Testis (tissue), 3 donors: ENCODE measurements around the gene TVP23A. TPM values are rescaled to one million over a fixed set of nuclear protein-coding genes. Genes with fewer than 3 reads are reported as not detected.

Source experiments
- DNase-seq: peaks from one replicate; pipeline ENCODE4 v3.0.0-alpha.2; 2019
- H3K27ac ChIP-seq, 2 donors: fragments of 200-600 bp; sonication (generic); one replicate each; pipeline ENCODE4 v1.5.1; 2019
- H3K27me3 ChIP-seq: fragments of 200-600 bp; sonication (generic); one replicate; pipeline ENCODE4 v1.5.1; 2019
- H3K36me3 ChIP-seq: fragments of 200-600 bp; sonication (generic); one replicate; pipeline ENCODE4 v1.5.1; 2017; ENCODE audit warnings: low read depth; ENCODE audit errors: missing control alignments
- H3K4me1 ChIP-seq: fragments of 200-600 bp; sonication (generic); one replicate; pipeline ENCODE4 v1.5.1; 2019
- H3K4me3 ChIP-seq, 2 donors: fragments of 200-600 bp; sonication (generic); one replicate each; pipeline ENCODE4 v1.5.1; 2017 to 2019
- H3K9me3 ChIP-seq: fragments of 200-600 bp; sonication (generic); one replicate; pipeline ENCODE4 v1.5.1; 2017
- POLR2A ChIP-seq: fragments of 450-650 bp; IDR thresholded peaks from one replicate; pipeline ENCODE4 v1.6.1; 2017; ENCODE audit warnings: antibody characterized with exemption, mild to moderate bottlenecking, moderate library complexity
- WGBS, 2 donors: methylation state at CpG; one replicate each; pipeline ENCODE4 v1.1.5; 2018; 5-methylcytosine and 5-hydroxymethylcytosine counted together
- intact Hi-C: fragments of 100-400 bp; cut with DNase I; formaldehyde crosslinking; loops from one replicate; pipeline ENCODE4 v1.15.1; 2023; ENCODE audit warnings: low total_unique reads
- polyA plus RNA-seq: library from polyadenylated mRNA; stranded (reverse); fragments of 350-450 nt; fragmentation: Illumina TruSeq; extraction: RNeasy Lipid Tissue Mini Kit (QIAGEN cat#74804); gene quantifications from one replicate; pipeline ENCODE4 v1.2.3, GENCODE V29; 2014; ENCODE audit warnings: low read depth, low replicate concordance; ENCODE audit not compliant: insufficient read depth
- total RNA-seq, 2 donors: library from RNA; depleted of rRNA; stranded (reverse); fragments of >200 nt; gene quantifications; one replicate each; pipeline ENCODE4 v1.2.3, GENCODE V29; 2016
- TF ChIP-seq, protein P1 (sequence below), 3 experiments: fragments of 450-650 bp in 2 of 3; fragments of 200-600 bp in 1 of 3; sonication (generic) in 1 of 3; IDR thresholded peaks; one replicate each; pipeline ENCODE4 v1.5.1; 2016 to 2019; ENCODE audit warnings: antibody characterized with exemption in 3 of 3, mild to moderate bottlenecking in 2 of 3, moderate library complexity in 1 of 3

TVP23A gene
- total and polyA plus RNA-seq, 3 donors from 2014 or later = 1.7 to 4.2 (median 3.5) TPM

DNA sequence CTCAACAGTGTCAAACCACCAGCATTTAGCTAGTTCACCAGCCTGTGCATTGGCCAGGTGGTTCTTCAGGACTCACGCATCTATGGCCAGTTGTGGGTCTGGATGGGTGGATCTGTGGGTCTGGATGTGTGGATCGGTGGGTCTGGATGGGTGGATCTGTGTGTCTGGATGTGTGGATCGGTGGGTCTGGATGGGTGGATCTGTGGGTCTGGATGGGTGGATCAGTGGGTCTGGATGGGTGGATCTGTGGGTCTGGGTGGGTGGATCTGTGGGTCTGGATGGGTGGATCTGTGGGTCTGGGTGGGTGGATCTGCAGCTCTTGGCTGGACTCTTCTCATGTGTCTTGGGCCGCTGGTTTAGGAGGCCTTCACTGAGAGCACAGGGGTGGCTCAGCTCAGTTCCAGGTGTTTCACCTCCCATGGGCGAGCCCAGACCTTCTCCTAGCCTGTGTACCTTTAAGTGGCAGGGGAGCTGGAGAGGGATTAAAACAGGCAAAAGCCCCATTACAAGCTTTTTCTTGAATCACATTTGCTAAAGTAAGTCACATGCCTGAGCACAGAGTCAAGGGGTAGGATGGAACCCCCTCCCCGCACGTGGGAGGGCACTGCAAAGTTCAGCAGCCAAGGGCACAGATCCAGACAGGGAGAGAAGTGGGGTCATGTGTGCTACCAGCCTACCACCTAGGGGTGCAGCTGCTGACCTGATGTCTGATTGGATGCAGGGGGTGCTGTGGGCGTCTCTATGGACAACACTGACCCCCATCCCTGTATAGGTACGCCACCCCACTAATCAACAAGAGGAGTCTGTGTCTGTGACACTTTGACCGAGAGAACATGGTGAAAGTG, 78.4 kb downstream of the TVP23A start:
- Histone ChIP-seq H3K4me1 (no peaks in the 10 kb centered on the region), H3K9me3 (no peaks in the 10 kb centered on the region), H3K27ac (no peak overlapping the region), H3K27me3 (no peaks in the 10 kb centered on the region), H3K4me3 (no peak overlapping the region), H3K36me3 (no peaks in the 10 kb centered on the region)
- DNase-seq = no peak
- intact Hi-C loops = no loop called here
- TF ChIP-seq, protein P1, sequence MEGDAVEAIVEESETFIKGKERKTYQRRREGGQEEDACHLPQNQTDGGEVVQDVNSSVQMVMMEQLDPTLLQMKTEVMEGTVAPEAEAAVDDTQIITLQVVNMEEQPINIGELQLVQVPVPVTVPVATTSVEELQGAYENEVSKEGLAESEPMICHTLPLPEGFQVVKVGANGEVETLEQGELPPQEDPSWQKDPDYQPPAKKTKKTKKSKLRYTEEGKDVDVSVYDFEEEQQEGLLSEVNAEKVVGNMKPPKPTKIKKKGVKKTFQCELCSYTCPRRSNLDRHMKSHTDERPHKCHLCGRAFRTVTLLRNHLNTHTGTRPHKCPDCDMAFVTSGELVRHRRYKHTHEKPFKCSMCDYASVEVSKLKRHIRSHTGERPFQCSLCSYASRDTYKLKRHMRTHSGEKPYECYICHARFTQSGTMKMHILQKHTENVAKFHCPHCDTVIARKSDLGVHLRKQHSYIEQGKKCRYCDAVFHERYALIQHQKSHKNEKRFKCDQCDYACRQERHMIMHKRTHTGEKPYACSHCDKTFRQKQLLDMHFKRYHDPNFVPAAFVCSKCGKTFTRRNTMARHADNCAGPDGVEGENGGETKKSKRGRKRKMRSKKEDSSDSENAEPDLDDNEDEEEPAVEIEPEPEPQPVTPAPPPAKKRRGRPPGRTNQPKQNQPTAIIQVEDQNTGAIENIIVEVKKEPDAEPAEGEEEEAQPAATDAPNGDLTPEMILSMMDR (IDR thresholded peaks at IDR 0.05) = no peak
- no peak for TF ChIP-seq POLR2A
- WGBS, 2 donors = 88 to 96% methylated on average over 8 to 10 of the region's 10 CpGs

DNA sequence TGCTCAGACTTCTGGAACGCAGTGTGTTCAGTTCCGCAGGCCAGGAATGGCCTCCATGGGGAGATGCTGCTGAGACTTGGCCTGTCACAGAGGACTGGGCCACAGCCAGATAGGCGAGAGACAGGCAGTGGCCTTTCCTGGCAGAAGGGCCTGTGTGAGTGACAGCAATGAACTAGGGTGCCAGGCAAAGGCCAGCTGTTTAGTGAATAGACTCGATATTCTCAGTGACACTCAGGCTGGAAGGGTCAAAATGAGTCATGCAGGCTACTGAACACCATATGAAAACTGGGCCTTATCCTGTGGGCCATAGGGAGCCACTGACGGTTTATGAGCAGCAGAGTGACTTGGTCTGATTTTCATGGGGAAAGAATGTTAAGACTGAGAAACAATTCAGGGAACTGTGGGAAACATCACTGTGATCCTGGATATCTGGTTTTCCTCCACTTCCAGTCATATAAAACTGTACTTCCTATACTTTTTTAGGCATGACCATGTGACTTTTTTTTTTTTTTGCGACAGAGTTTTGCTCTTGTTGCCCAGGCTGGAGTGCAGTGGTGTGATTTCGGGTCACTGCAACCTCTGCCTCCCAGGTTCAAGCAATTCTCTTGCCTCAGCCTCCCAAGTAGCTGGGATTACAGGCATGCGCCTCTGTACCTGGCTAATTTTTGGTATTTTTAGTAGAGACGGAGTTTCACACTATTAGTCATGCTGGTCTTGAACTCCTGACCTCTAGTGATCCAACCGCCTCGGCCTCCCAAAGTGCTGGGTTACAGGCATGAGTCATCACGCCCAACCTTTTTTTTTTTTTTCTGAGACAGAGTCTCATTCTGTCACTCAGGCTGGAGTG, 80.1 kb downstream of the TVP23A start:
- Histone ChIP-seq H3K27me3 (no peaks in the 10 kb centered on the region), H3K4me1 (no peaks in the 10 kb centered on the region), H3K4me3 (no peak overlapping the region), H3K36me3 (no peaks in the 10 kb centered on the region), H3K9me3 (no peaks in the 10 kb centered on the region), H3K27ac (no peak overlapping the region)
- intact Hi-C loops = no loop called here
- WGBS, 2 donors = 64 to 66% methylated on average over 12 of the region's 12 CpGs
- TF ChIP-seq, protein P1 (IDR thresholded peaks at IDR 0.05) = no peak
- TF ChIP-seq POLR2A = no peak
- no peak for DNase-seq

DNA sequence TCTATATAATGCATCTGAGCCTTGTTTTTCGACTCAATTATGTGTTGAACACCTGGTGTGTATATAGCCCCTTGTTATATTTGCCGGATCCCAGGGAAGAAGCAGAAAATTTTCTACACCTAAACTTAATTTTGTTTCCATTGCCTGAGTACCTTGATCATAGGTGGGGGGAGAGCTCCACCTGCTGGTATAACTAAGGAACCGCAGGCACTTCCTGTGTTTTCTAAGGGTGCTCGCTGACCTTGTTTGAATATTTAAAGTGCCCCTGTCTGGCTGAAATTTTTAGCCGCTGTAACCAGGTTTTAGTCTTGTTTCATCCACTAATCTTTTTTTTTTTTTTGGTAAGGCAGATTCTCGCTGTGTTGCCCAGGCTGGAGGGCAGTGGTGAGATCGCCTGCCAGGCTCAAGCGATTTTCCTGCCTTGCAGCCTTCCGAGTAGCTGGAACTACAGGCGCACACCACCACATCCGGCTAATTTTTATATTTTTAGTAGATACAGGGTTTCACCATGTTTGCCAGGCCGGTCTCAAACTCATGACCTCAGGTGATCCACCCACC, 81.4 kb downstream of the TVP23A start:
- WGBS, 2 donors = 31 to 34% methylated on average over 12 of the region's 12 CpGs
- Histone ChIP-seq H3K27ac (no peak overlapping the region), H3K27me3 (no peaks in the 10 kb centered on the region), H3K4me1 (no peaks in the 10 kb centered on the region), H3K36me3 (no peaks in the 10 kb centered on the region), H3K4me3 (peak overlapping the region in 1 of 2 donors; percentile 22), H3K9me3 (no peaks in the 10 kb centered on the region)
- peak; percentile 78 for DNase-seq
- TF ChIP-seq, protein P1 (IDR thresholded peaks at IDR 0.05) = peak; percentile 96 to 97 (median 96)
- TF ChIP-seq POLR2A = no peak
- intact Hi-C loops = no loop called here

DNA sequence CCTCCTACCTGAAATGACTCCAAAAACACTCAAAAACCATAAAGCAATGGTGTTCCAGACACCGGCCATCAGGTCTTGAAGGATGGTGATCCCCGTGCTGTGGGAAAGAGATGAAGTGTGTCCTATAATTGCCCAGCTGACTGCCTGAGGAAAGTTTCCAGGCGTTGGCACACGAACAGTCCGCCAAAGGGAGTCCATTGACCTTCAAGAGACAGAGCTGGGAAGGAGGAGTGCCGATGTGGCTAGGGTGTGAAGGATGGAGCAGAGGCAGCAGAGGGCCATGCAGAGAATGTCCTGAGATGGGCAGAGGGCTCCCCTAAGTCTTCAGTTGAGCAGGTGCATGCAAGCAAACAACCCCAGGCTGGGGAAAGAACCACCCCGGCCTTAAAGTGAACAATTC, 86.8 kb downstream of the TVP23A start:
- Histone ChIP-seq H3K4me1 (peaks cover 5% of the 10 kb centered on the region), H3K9me3 (no peaks in the 10 kb centered on the region), H3K4me3 (no peak overlapping the region), H3K27ac (no peak overlapping the region), H3K36me3 (no peaks in the 10 kb centered on the region), H3K27me3 (no peaks in the 10 kb centered on the region)
- 60 to 71% methylated on average over 7 of the region's 7 CpGs for WGBS, 2 donors
- TF ChIP-seq, protein P1 (IDR thresholded peaks at IDR 0.05) = no peak
- TF ChIP-seq POLR2A = no peak
- intact Hi-C loops = no loop called here
- no peak for DNase-seq
